Mucosa of rectum (tissue), 2 donors: ENCODE results near the gene CDH15.

Experiments
- H3K27ac ChIP-seq, 2 donors: one replicate each; pipeline ENCODE4 v1.7.0; 2013; ENCODE audit warnings: inconsistent platforms in 2 of 2, low read depth in 2 of 2, low read length in 2 of 2
- H3K27me3 ChIP-seq, 2 donors: one replicate each; pipeline ENCODE4 v1.7.0; 2013; ENCODE audit warnings: low read length in 2 of 2; ENCODE audit not compliant: control insufficient read depth in 2 of 2, insufficient read depth in 2 of 2
- H3K36me3 ChIP-seq, 2 donors: one replicate each; pipeline ENCODE4 v1.7.0; 2013; ENCODE audit warnings: low read length in 2 of 2; ENCODE audit not compliant: control insufficient read depth in 2 of 2, insufficient read depth in 2 of 2
- H3K4me1 ChIP-seq, 2 donors: one replicate each; pipeline ENCODE4 v1.7.0; 2013; ENCODE audit warnings: low read length in 2 of 2, mild to moderate bottlenecking in 1 of 2; ENCODE audit not compliant: control insufficient read depth in 2 of 2, insufficient read depth in 2 of 2
- H3K4me3 ChIP-seq, 2 donors: one replicate each; pipeline ENCODE4 v1.7.0; 2013; ENCODE audit warnings: low read length in 2 of 2
- H3K9ac ChIP-seq, 2 donors: one replicate each; pipeline ENCODE4 v1.7.0; 2013; ENCODE audit warnings: low read length in 2 of 2, low read depth in 1 of 2, mild to moderate bottlenecking in 1 of 2
- H3K9me3 ChIP-seq, 2 donors: one replicate each; pipeline ENCODE4 v1.7.0; 2013; ENCODE audit warnings: low read length in 2 of 2; ENCODE audit not compliant: control insufficient read depth in 2 of 2
- donor health status: healthy.
- donor health status: Normal muscosa, but diverticular disease.

Gene CDH15

GRCh38 chr16:89217388-89218191 lies 46.0 kb downstream of the CDH15 start, which contains the start of gene ZNF778:
TSS of gene ZNF778 (plus strand) at chr16:89217703. CDS start at chr16:89221128, 3,425 bp downstream.
- Histone ChIP-seq H3K4me1 (peaks cover 7 to 12% of the 10 kb centered on the region in 2 donors), H3K9me3 (no peaks in the 10 kb centered on the region), H3K4me3 (peak within 1 kb of the TSS; percentile 91 to 94), H3K27ac (peak within 1 kb of the TSS; percentile 97 to 98), H3K36me3 (peaks cover 18 to 22% of the 10 kb centered on the region in 2 donors), H3K9ac (peak within 1 kb of the TSS; percentile 92 to 96), H3K27me3 (no peaks in the 10 kb centered on the region)

GRCh38 chr16:89219365-89219764 lies 47.8 kb downstream of the CDH15 start:
- H3K4me3 ChIP-seq, result no peak overlapping the region
- H3K27me3 ChIP-seq, result no peaks in the 10 kb centered on the region
- H3K9ac ChIP-seq, result no peak overlapping the region
- H3K9me3 ChIP-seq, result no peaks in the 10 kb centered on the region
- no peak overlapping the region for H3K27ac ChIP-seq
- peaks cover 7 to 12% of the 10 kb centered on the region in 2 donors for H3K4me1 ChIP-seq
- H3K36me3 ChIP-seq, result peaks cover 26 to 36% of the 10 kb centered on the region in 2 donors

- Histone ChIP-seq H3K36me3 (peaks cover 33 to 52% of the 10 kb centered on the region in 2 donors), H3K4me3 (no peak overlapping the region), H3K4me1 (peaks cover 5 to 8% of the 10 kb centered on the region in 2 donors), H3K9ac (no peak overlapping the region), H3K9me3 (peaks cover 0 to 2% of the 10 kb centered on the region in 2 donors), H3K27me3 (no peaks in the 10 kb centered on the region), H3K27ac (no peak overlapping the region)
These were observed 50.1 kb downstream of the CDH15 start for GRCh38 chr16:89221604-89222003.

GRCh38 chr16:89222931-89223330 lies 51.4 kb downstream of the CDH15 start:
- no peak overlapping the region for H3K27ac ChIP-seq
- H3K4me3 ChIP-seq, result no peak overlapping the region
- peaks cover 46 to 65% of the 10 kb centered on the region in 2 donors for H3K36me3 ChIP-seq
- peaks cover 12% of the 10 kb centered on the region in 2 donors for H3K9me3 ChIP-seq
- H3K27me3 ChIP-seq, result no peaks in the 10 kb centered on the region
- H3K9ac ChIP-seq, result no peak overlapping the region
- H3K4me1 ChIP-seq, result peaks cover 2 to 4% of the 10 kb centered on the region in 2 donors

GRCh38 chr16:89224665-89225064 lies 53.1 kb downstream of the CDH15 start:
- H3K9ac ChIP-seq, result no peak overlapping the region
- H3K36me3 ChIP-seq, result peaks cover 54 to 71% of the 10 kb centered on the region in 2 donors
- no peak overlapping the region for H3K27ac ChIP-seq

GRCh38 chr16:89230255-89230654 lies 58.7 kb downstream of the CDH15 start:
- H3K27ac ChIP-seq, result no peak overlapping the region
- no peak overlapping the region for H3K9ac ChIP-seq
- peaks cover 54 to 73% of the 10 kb centered on the region in 2 donors for H3K36me3 ChIP-seq

More at GRCh38 chr16:89224665-89225064, 53.1 kb downstream of the CDH15 start:
- H3K4me1 ChIP-seq, result no peaks in the 10 kb centered on the region
- peaks cover 15 to 20% of the 10 kb centered on the region in 2 donors for H3K9me3 ChIP-seq
- no peaks in the 10 kb centered on the region for H3K27me3 ChIP-seq
- H3K4me3 ChIP-seq, result no peak overlapping the region

GRCh38 chr16:89232107-89232506 lies 60.6 kb downstream of the CDH15 start:
- no peak overlapping the region for H3K27ac ChIP-seq
- no peak overlapping the region for H3K4me3 ChIP-seq
- no peak overlapping the region for H3K9ac ChIP-seq
- peaks cover 11 to 13% of the 10 kb centered on the region in 2 donors for H3K9me3 ChIP-seq
- peaks cover 42 to 55% of the 10 kb centered on the region in 2 donors for H3K36me3 ChIP-seq
- H3K4me1 ChIP-seq, result no peaks in the 10 kb centered on the region
- H3K27me3 ChIP-seq, result no peaks in the 10 kb centered on the region

More at GRCh38 chr16:89230255-89230654, 58.7 kb downstream of the CDH15 start:
- no peak overlapping the region for H3K4me3 ChIP-seq
- H3K27me3 ChIP-seq, result no peaks in the 10 kb centered on the region
- H3K4me1 ChIP-seq, result no peaks in the 10 kb centered on the region
- H3K9me3 ChIP-seq, result peaks cover 15 to 20% of the 10 kb centered on the region in 2 donors

GRCh38 chr16:89233678-89234490 lies 62.3 kb downstream of the CDH15 start:
- Histone ChIP-seq H3K27ac (peak overlapping the region in 1 of 2 donors; percentile 16), H3K9ac (no peak overlapping the region), H3K4me1 (no peaks in the 10 kb centered on the region), H3K36me3 (peaks cover 28 to 39% of the 10 kb centered on the region in 2 donors), H3K27me3 (no peaks in the 10 kb centered on the region), H3K9me3 (peaks cover 0 to 4% of the 10 kb centered on the region in 2 donors), H3K4me3 (no peak overlapping the region)

GRCh38 chr16:89237733-89238132 lies 66.2 kb downstream of the CDH15 start:
- H3K36me3 ChIP-seq, result peaks cover 9 to 11% of the 10 kb centered on the region in 2 donors
- peaks cover 5% of the 10 kb centered on the region in 2 donors for H3K4me1 ChIP-seq
- H3K27me3 ChIP-seq, result no peaks in the 10 kb centered on the region
- H3K4me3 ChIP-seq, result no peak overlapping the region
- no peak overlapping the region for H3K9ac ChIP-seq
- no peak overlapping the region for H3K27ac ChIP-seq
- no peaks in the 10 kb centered on the region for H3K9me3 ChIP-seq
